Thyroid gland (tissue), 4 donors: ENCODE measurements around the gene MSLN.

Experiments used
- POLR2A ChIP-seq, 2 donors: fragments of 450-650 bp; IDR thresholded peaks; one replicate each; pipeline ENCODE4 v1.6.1; 2017; ENCODE audit warnings: antibody characterized with exemption in 2 of 2, mild to moderate bottlenecking in 2 of 2, moderate library complexity in 1 of 2
- TF ChIP-seq, protein P1 (sequence below), 6 experiments: fragments of 200-600 bp in 3 of 6; fragments of 450-650 bp in 3 of 6; sonication (generic) in 3 of 6; IDR thresholded peaks; one replicate each; pipeline ENCODE4 v1.5.1; 2016 to 2019; ENCODE audit warnings: antibody characterized with exemption in 6 of 6, mild to moderate bottlenecking in 2 of 6, inconsistent platforms in 1 of 6, moderate library complexity in 1 of 6

DNA sequence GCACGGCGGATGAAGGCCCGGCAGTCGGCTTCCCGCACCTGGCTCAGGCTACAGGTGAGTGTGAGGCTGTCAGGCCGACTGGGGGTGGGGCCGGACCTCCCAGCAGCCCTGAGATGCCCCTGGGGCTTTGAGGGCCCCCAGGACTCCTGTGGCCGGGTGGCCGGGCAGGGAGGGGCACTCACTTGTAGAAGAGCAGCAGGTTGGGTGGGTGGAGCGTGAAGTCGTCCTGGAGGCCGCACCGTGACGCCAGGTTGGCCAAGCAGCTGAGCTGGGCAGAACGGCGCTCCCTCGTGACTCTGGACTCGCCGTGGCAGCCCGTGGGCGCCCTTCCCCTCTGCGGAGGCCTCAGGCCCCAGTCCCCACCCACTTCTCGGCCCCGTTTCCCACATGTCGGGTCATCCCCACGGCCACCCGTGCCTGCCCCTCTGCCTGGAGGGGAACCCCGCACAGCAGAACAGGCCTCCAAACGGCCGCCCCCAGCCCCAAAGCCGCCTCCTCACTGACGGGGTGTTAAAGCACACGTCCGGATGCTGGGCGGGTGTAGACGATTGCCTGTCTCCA lies 14.8 kb downstream of the MSLN start:
- no peak for TF ChIP-seq POLR2A (IDR thresholded peaks at IDR 0.05)
- TF ChIP-seq, protein P1, sequence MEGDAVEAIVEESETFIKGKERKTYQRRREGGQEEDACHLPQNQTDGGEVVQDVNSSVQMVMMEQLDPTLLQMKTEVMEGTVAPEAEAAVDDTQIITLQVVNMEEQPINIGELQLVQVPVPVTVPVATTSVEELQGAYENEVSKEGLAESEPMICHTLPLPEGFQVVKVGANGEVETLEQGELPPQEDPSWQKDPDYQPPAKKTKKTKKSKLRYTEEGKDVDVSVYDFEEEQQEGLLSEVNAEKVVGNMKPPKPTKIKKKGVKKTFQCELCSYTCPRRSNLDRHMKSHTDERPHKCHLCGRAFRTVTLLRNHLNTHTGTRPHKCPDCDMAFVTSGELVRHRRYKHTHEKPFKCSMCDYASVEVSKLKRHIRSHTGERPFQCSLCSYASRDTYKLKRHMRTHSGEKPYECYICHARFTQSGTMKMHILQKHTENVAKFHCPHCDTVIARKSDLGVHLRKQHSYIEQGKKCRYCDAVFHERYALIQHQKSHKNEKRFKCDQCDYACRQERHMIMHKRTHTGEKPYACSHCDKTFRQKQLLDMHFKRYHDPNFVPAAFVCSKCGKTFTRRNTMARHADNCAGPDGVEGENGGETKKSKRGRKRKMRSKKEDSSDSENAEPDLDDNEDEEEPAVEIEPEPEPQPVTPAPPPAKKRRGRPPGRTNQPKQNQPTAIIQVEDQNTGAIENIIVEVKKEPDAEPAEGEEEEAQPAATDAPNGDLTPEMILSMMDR (IDR thresholded peaks at IDR 0.05), result no peak
